HG03175 (cell line): ENCODE results near the gene ARGLU1.
"Not testable (repeated sequence)": the region's sequence is repeated elsewhere in the genome, so short reads cannot be mapped to it uniquely, and the experiment has no call there.

ENCODE experiments used
- ATAC-seq: cut with Tn5 transposase; IDR thresholded peaks from one replicate; pipeline ENCODE4 v1.9.1; 2021; ENCODE audit warnings: mild to moderate bottlenecking, moderate library complexity; ENCODE audit not compliant: unreplicated experiment

Gene ARGLU1, protein sequence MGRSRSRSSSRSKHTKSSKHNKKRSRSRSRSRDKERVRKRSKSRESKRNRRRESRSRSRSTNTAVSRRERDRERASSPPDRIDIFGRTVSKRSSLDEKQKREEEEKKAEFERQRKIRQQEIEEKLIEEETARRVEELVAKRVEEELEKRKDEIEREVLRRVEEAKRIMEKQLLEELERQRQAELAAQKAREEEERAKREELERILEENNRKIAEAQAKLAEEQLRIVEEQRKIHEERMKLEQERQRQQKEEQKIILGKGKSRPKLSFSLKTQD

DNA sequence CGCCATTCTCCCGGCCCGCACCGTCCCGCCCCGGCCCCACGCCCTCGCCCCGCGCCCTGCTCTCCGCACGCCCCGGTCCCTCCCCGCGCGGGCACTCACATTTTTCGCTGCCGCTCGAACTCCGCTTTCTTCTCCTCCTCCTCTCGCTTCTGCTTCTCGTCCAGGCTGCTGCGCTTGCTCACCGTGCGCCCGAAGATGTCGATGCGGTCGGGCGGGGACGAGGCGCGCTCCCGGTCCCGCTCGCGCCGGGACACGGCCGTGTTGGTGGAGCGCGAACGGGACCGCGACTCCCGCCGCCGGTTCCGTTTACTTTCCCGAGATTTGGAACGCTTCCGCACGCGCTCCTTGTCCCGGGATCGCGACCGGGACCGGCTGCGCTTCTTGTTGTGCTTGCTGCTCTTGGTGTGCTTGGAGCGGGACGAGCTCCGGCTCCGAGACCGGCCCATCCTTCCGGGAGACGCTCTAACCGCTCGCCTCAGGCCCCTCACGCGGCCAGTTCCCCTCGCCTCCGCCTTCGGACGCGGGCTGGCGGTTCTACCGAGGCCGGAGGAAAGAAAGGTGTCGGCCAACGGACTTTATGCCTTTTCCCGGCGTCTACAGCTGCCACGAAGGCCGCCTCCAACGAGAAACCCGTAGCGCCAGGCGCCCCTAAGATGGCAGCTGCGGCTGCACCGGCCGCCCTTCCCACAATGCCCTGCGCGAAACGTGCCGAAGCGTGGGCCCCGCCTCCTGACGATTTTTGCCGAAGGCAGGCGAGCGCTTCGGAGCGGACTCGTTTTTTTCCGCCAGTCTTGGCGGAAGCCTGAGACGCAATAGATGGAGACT lies at the start of gene ARGLU1:
Gene ARGLU1, minus strand, starts transcription at position 664 of the 825 bp plus-strand sequence. Its CDS starts 218 bp downstream, at position 446.
- peak; percentile 74 for ATAC-seq

DNA sequence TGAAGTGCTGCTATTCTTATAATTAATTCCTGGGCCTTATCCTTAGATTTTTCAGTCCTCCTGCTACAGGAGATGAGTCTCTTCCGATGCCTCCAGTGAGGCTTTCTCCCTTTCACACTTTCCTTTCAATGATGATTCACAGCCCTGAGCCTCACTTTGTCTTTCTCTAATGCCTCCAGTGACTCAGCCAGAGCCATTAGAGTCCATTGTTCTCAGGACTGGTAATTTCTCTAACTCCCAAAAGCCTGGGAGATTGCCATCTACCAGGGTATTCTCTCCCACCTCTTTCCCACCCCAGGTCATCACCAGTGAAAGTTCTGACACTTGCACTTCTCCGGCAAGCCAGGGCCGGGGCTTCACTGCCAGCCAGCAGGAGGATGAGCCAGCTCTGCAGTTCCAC lies 49.6 kb upstream of the ARGLU1 start:
- ATAC-seq, result no peak

DNA sequence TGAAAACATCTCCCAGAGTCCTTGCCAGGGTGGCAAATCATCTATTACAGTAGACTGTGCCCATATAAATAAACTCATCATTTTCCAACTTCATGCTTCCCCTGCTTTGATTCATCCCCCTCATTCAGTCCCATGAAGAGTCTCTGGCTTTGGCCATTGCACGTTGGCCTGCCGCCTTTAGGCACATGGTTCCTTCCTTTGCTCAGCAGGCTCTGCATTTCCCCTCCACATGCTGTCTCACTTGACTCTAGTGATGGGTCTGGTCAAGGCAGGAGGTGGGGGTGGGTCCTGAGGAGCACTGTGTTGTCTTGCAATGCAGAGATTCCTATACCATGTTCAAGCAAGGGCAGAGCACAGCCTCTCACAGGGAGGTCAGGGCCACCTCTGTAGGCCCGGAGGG lies 48.8 kb upstream of the ARGLU1 start:
- no peak for ATAC-seq

DNA sequence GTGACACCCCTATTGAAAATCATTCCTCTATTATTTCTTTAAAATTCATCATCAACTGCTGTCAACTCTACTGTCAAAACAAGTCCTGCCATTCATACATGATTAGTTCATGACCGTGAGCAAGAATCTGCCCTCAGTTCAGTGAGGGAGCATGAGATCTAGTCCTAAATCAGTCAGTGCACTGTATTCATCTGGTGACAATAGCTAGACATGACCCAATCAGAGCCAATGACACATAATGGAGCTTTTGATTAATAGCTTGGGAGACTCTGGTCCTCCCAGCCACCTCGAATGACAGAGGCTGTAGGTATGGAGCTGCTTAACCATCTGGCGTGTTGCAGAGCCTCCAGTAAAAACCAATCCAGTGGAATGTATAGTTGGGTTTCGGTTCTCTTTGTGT lies 46.9 kb upstream of the ARGLU1 start:
- no peak for ATAC-seq

DNA sequence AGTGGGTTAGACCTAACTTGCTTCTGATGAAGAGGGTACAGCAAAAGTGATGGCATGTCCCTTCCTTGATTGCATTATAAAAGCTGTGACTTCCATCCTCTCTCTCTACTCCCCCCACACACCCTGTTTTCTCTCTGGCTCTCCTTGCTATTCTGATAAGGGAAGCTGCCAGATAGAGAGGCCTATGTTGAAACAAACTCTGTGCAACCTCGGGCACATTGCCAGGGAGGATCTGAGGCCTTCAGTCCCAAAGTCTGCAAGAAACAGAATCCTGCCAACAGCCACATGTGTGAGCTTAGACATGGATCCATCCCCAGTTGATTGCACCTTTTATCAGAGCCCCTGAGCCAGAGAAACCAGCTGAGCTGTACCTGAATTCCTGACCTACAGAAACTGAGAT lies 44.8 kb upstream of the ARGLU1 start:
- ATAC-seq, result no peak

DNA sequence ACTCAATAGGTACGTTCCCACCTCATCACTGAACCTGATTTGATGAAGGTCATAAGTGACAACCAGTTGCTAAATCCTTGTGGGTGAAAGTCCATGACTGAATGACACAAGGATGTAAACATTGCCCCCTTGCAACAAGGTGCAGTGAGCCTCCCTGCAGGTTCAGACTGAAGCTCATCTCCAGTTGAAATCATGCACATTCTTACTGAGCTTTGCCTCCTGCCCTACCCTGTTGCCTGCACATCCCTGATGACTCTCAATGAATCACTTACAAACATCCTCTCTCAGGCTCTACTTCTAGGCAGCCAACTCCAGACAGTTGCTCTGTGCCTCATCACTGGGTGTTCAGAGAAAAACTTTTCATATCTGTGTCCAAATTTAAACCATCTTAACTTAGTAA lies 42.5 kb upstream of the ARGLU1 start:
- ATAC-seq, result no peak

DNA sequence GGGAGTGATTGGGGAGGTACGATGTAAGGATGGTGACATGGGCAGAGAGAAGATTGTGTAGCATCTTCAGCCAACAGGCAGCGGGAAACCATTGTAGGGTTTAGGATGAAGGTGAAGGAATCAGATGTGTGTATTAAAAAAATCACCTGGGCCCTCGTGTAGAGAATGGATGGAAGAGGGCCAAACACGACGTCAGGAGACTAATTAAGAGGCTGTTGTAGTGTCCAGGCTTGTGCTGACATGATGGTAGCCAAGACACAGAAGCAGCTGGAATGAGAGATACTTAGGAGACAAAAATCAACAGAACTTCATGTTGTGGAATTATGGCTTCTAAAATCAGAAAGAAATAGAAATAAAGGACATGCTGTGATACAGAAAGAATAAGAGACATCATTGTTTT lies 41.2 kb upstream of the ARGLU1 start:
- no peak for ATAC-seq

DNA sequence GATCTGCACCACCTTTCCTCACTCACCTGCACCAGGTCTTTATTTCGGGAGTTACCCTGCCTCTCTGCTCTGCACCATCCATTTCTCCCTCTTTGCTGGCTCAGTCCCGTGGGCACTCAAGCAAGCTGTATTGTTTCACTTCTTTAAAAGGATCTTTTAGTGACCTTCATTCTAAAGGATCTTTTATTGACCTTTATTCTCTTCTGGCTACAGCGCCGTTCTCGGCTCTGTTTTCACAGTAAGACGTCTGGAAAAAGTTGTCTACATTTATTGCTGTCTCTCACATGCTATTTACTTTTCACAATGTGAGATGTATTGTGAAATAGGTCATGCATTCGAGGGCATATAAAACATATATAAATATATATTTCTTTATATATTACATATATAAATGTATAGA lies 35.6 kb upstream of the ARGLU1 start:
- no peak for ATAC-seq

DNA sequence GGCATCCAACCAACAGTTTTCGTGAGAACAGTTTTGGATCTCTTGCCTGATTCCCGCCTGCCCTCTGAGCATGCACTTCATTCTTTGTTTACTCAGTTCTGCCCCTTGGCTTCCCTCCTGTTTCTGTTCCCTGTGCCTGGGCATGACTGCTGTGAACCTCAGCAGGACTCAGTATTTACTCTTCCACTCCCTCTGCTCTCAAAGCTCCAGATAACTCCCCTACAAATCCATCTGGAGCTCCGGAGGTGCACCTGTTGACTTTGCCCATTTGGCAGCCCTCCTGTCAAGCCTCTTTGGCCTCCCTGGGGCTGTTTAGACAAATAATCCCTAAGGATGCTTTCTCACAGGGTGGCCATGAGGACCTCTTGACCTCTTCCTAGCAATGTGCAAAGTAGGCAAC lies 34.2 kb upstream of the ARGLU1 start:
- ATAC-seq, result no peak

DNA sequence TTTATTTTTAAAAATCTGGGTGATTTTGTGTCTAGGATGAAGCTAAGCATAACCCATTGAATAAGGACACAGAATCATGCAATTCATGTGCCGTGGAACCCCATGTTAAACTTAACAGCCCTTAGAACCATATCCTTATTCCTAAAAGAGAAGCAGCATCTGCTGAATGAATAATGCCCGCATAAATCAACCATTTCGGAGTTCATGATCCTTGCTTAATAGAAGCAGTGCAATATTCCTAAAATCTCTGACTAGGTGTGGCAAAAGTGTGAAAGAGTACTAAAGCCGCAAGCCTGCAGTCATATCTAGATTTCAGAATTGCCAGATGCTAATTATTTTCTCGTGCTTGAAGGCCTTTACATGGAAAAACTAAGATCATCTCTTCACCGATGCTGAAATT lies 33.6 kb upstream of the ARGLU1 start:
- no peak for ATAC-seq

DNA sequence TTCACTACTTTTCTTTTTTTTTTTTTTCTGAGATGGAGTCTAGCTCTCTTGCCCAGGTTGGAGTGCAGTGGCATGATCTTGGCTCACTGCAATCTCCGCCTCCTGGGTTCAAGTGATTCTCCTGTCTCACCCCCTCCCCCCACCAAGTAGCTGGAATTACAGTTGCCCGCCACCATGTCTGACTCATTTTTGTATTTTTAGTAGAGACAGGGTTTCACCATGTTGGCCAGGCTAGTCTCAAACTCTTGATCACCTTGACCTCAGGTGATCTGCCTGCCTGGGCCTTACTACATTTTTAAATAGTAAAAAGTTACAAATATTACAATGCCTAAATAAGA lies 32.8 kb upstream of the ARGLU1 start:
- ATAC-seq, result not testable (repeated sequence)

DNA sequence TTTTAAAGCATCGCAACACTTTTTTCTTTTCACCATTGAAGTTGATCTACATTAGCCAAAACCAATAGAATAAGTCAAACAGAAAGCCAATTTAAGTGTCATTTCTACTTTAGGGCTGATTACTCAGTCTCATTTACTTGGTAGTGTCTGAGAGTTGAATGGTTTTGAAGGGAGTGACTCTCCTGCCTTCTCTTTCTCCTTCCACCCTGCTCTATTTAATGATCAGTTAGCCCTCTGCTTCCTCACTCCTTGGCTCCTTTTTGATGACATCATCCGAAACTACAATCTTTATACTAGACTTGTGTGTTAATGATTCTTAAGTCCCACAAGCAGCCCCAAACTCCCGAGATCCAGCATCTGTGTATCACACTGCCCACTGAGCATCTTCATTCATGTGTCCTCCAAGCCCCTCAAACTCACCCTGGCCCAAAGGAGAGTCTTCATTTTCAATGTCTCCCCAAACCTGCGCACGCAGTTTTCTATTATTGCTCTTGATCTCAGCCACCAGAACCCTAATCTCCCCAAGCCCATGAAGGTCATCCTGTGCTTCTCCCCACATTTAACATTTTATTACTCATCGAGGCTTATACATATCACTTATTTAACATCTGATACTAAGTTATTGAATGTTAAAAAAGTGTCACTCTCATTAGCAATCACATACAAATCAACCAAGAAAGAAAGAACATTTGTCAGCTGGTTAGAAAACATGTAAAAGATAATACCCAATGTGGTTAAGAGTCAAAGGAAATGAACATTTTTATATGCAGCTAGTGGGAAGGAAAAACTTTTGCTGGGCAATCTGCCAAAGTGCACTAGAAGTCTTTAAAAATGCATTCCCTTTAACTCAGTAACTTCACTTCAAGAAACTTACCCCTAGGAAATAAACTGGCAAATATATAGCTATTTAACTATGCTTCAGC lies 32.2 kb upstream of the ARGLU1 start:
- no peak for ATAC-seq

DNA sequence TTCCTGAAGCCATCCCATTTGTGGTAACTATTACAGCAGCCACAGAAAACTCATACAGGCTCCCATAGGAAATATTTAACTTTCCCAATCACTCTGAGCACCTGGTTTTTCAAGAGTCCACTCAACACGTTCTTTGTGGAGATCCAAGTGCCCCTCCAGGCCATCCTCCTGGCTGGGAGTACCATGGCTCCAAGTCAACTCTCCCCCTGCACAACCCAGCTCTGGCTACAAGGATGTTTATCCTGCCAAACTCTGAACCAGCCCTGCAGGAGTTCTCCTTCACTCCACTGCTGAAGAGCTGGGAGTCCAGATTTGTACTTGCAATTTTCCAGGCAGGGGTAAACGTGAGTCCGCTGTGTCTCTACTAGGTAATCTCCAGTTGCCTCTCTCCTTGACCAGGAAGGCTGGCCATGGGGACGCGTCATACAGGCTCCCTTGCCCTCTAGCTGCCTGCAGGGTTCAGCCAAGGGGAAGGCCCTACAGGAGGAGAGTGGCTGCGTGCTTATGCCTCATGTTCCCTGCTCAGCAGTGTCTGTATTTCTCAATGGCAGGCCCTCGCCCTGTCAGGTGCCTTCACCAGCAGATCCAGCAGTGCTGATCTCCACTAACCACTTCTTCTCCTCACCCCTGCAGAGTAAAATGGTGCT lies 29.9 kb upstream of the ARGLU1 start:
- ATAC-seq, result no peak

DNA sequence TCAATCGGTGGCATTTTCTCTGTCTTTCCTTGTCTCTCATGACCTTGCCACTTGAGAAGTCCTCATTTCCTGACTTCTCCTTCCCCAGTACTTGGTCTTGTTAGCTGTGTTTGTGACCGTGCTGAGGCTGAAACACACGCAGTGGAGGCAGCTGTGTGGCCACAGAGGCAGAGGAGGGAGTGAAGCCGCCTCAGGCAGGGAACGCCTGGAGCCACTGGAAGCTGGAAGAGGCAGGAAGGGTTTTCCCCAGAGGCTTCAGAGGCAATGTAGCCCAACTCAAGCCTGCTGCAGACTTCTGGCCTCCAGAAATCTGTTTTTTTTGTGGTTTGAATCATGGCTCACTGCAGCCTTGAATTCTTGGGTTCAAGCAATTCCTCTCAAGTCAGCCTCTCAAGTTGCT lies 29.2 kb upstream of the ARGLU1 start:
- ATAC-seq, result no peak

DNA sequence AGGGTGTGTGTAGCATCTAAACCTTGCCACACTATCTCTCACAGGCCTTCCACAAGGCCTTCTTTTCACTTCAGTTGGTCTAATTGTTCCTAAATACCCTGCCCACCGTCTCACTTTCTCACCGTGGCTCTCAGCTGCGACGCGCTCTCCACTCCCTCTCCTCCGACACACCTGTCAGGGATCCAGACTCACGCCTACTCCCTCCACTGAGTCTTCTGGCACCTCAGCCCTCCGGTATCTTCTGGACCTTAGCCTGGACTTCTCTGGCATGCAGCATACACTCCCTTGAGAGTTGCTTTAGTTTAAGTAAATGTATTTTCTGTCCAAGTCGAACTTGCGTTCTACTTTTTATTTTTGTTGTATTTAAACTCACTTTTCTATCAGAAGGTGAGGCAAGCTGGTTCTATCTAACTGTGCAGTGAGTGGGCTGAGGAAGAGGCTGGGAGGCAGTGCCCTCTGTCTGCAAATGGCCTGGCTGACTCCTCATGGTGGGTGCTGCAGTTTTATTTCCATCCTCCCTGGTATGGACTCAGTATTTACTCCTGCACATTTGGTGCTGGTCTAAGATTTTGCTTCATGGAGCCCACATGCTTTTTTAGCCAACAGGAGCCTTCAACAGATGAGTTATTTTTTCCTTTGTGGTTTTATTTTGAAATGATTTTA lies 28.5 kb upstream of the ARGLU1 start:
- ATAC-seq, result no peak

DNA sequence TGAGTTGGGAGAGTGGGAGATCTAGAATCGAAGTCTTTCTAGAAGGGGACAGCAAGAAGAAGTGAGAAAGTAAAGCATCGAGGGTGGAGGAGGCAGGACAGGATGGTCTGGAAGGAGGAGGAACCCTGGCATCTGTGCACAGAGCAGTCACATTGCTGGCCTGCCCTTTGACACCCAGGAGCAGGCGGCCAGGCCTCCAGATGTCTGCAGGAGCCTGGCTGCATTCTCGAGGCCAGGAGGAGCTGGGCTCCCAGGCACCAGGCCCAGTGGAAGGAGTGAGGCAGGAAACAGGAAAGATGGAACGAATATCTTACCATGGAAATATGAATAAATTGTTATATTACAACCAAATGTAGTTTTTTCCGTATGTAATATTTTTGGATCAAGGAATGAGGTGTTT lies 27.7 kb upstream of the ARGLU1 start:
- ATAC-seq, result no peak

DNA sequence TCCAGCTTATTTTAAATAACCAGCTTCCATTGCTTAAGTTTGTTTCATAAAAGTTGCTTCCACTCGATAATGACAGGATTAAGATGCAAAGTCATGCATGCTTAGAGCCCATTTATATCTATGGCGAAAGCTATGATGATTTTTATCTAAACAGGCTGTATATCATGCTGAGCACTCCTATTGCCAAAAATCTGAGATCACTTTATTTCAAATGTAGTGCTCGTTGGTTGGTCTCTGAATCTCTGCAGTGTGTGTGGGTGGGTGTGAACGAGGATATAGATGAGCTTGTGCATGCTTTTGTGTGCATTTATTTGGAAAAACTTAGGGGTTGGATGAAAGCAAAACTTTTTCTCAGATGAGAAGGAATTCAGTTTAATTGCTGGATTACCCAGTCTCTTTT lies 27.0 kb upstream of the ARGLU1 start:
- ATAC-seq, result no peak

DNA sequence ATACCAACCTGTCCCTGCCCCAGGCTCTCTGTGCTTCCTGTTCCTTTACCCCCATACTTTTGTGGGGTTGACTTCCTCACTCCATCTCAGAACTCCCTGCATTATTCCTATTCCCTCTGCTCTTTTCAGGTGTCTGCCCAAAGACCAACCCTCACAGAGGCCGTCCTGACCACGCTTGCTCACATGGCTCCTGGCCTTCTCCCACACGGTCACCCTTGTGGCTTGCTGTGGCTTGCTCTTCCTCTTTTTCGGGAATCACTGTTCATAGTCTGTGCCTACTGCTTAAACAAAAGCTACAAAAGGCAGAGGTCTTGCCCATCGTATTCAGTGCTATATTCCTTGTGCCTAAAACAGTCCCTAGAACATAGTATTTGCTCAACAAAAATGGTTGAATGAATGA lies 25.2 kb upstream of the ARGLU1 start:
- ATAC-seq, result no peak

DNA sequence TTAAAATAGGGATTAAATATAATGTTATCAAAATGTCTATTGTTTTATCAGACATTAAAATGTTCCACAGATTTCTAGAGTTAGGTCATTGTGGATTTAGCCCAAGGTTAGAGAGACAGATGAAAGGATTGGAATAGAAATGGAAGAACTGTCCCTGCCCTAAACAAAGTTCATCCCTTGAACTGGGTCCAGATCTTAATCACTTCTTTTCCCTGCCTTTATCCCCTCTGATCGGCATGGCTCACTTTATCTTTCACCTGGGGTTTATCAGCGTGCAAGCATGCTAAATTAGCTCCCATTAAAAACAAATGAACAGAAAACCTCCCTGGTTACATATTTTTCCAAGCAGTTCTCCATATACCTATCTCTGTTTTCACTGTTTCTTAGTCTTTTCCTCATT lies 23.4 kb upstream of the ARGLU1 start:
- no peak for ATAC-seq

DNA sequence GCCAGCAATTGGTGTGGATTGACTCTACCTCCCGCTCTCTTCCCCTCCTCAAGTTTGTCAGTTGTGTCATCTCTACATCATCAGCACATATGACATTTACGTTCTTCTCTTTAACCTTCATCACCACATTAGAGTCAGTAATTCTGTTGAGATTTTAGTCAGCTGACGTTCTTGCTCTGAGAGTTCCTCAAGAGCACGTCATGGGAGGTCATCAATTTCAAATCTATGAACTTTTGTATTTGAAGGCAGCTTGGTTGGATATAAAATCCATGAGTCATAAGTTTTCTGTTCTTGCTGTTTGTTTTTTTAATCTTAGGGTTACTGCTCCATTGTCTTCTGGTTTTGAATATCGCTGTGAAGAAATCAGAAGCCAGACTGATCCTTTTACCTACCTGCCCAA lies 21.8 kb upstream of the ARGLU1 start:
- no peak for ATAC-seq

DNA sequence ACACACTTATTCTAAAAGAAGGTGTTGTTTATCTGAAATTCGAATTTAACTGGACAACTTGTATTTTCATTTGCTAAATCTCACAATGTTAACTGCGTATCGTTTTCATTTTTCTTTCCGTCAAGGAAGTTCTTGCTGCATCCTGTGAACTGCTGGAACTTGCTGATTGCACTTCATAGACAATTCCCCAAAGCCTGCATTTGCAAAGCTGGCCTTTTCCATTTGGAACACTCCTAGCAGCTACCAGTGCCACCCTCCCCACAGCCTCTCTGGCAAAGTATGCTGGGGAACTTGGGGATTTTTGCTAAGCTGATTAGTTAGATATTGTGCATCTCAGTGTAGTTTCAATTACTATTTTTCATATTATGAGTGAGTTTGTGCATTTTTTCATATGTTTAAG lies 20.4 kb upstream of the ARGLU1 start:
- ATAC-seq, result no peak
